ENCODE data around the gene TUBA3E. TPM values are rescaled to one million over a fixed set of nuclear protein-coding genes. Genes with fewer than 3 reads are reported as not detected.

Gene TUBA3E
- not detected in 2 replicates for total RNA-seq

DNA sequence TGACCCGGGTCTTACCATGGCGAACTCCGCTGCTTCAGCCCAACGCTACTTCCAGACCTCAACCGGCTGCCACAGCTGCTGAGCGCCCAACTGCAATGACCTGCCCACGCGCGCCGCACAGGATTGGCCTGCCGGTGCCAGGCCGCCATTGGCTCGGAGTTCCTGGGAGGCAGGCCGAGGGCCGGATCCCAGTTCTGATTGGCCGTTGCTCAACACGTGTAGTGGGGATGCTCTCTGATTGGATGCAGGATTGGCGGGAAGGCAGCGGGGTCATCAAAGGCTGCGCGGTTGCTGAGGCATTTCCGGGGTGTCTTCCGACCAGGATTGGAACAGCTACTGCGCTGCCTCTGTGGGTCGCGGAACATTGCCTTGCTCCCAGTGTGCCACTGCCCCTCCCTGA, at the start of gene TUBA3E:
TUBA3E (minus strand) TSS at position 97 of the 400 bp plus-strand sequence; CDS start at position 18, 79 bp downstream.

DNA sequence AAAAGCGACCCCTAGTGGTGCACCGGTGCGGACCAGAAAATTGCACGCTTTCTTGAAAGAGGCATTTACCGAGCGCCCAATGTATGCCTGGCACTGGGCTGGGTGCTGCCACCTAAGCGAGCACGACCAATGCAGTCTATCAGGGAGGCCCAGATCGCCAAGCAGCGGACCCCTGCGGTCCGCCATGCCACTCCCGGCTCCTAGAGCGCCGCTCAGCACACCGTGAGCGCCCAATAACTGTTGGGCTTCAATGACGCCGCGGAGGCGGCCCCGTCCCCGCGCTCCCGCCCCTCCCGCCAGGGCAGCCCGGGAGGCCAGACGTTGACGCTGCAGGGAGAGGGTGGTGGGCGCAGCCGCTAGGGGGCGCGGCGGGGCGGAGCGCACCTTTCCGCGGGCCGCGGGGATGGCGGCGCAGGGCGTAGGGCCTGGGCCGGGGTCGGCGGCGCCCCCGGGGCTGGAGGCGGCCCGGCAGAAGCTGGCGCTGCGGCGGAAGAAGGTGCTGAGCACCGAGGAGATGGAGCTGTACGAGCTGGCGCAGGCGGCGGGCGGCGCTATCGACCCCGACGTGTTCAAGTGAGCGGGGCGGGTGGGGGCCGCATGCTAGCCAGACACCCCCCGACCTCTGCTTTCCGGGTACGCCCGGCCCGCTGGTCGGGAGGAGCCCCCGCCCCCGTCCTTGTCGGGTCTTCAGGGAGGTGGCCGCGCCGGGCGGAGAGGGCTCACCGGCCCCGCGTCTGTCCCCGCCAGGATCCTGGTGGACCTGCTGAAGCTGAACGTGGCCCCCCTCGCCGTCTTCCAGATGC, 16.2 kb downstream of the TUBA3E start, which contains the start of gene MZT2B:
MZT2B (plus strand) TSS at position 383 of the 803 bp plus-strand sequence; CDS start at position 404, 21 bp downstream.

GRCh38 chr2:130181325-130181879, 16.8 kb downstream of the TUBA3E start, which contains the start of gene SMPD4:
TSS of gene SMPD4 (minus strand) at chr2:130181602. CDS start at chr2:130176592, 5,010 bp downstream.

GRCh38 chr2:130145006-130145414, 53.2 kb downstream of the TUBA3E start, which contains the start of gene CCDC74B:
TSS of gene CCDC74B (minus strand) at chr2:130145112. CDS start at chr2:130144996, 116 bp downstream.

Other genes with a start within 250 kb of the TUBA3E start
- gene RAB6C, start 218.8 kb downstream of the TUBA3E start, total RNA-seq = not detected in 2 replicates
- gene POTEF, start 69.2 kb downstream of the TUBA3E start, total RNA-seq = not detected in 2 replicates
- gene CCDC74B, start 53.3 kb downstream of the TUBA3E start, total RNA-seq = 2.2 and 5.1 TPM in 2 replicates
- gene SMPD4, start 16.8 kb downstream of the TUBA3E start, total RNA-seq = 26.1 and 27.4 TPM in 2 replicates
- gene MZT2B, start 16.2 kb downstream of the TUBA3E start, total RNA-seq = 120 and 194 TPM in 2 replicates
- 106 and 116 TPM in 2 replicates for gene IMP4, start 144.5 kb upstream of the TUBA3E start, total RNA-seq
- 29.0 and 33.6 TPM in 2 replicates for gene PTPN18, start 157.6 kb upstream of the TUBA3E start, total RNA-seq